GM19463 (cell line): Measurements from ENCODE around the gene UTF1.
"Not testable (repeated sequence)": the region's sequence is repeated elsewhere in the genome, so short reads cannot be mapped to it uniquely, and the experiment has no call there.

ENCODE experiments used
- ATAC-seq: cut with Tn5 transposase; IDR thresholded peaks from one replicate; pipeline ENCODE4 v1.9.1; 2021; ENCODE audit warnings: mild to moderate bottlenecking, moderate library complexity; ENCODE audit not compliant: unreplicated experiment

The UTF1 gene

DNA sequence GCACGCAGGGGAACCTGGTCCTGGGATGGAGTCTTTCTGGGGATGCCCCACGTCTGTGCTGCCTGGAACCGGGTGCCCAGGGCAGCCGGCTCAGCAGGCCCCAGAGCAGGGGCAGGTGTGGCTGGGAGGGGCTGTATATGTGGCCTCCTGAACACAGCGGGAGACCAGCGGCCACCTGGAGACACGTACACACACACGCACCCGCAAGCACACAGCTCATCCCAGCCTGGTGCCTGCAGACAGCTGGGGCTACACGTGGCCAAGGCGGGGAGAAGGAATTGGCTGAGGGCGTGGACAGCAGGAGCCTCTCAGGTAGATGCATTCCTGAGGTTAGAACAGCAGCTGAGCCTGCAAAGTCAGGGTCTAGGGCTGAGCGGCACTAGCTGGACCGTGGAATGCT is 32.7 kb downstream of the UTF1 start:
- ATAC-seq: no peak

DNA sequence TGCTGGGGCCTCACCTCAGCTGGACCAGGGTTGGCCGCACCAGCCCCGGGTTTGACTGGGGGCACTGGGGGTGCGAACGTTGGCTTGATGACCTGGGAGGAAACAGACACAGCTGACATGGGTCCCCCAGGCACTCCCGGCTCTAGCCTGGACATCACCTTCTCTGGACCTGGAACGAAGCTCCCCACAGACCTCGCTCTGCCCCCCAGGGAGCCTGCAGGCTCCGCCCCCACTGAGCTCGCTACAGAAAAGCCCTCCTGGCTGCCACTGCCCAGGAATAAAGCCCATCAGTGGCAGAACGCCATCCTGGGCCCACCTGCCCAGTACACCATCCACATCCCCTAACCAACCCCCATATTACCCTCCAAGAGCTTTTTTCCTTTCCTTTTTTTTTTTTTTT is 33.7 kb downstream of the UTF1 start:
- ATAC-seq: no peak

DNA sequence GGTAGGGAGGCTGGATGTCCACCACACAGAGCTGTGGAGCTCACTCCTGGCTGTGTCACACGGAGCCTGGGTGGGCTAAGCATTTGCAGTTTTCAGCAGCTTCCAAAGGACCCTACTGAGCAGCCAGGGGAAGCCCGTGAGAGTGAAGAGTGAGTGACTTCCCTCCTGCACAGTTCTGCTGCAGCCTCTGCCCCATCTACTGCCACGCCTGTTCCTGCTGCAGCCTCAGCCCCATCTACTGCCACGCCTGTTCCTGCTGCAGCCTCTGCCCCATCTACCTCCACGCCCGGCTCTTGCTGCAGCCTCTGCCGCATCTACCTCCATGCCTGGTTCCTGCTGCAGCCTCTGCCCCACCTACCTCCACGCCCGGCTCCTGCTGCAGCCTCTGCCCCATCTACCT is 34.4 kb downstream of the UTF1 start:
- no peak for ATAC-seq

DNA sequence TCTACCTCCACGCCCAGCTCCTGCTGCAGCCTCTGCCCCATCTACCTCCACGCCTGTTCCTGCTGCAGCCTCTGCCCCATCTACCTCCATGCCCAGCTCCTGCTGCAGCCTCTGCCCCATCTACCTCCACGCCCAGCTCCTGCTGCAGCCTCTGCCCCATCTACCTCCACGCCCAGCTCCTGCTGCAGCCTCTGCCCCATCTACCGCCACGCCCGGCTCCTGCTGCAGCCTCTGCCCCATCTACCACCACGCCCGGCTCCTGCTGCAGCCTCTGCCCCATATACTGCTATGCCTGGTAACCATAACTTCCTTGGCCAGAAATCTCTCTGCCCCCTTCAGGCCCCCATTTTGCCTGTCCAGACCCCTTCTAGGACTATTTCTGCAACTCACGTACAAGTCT is 35.0 kb downstream of the UTF1 start:
- ATAC-seq: not testable (repeated sequence)

DNA sequence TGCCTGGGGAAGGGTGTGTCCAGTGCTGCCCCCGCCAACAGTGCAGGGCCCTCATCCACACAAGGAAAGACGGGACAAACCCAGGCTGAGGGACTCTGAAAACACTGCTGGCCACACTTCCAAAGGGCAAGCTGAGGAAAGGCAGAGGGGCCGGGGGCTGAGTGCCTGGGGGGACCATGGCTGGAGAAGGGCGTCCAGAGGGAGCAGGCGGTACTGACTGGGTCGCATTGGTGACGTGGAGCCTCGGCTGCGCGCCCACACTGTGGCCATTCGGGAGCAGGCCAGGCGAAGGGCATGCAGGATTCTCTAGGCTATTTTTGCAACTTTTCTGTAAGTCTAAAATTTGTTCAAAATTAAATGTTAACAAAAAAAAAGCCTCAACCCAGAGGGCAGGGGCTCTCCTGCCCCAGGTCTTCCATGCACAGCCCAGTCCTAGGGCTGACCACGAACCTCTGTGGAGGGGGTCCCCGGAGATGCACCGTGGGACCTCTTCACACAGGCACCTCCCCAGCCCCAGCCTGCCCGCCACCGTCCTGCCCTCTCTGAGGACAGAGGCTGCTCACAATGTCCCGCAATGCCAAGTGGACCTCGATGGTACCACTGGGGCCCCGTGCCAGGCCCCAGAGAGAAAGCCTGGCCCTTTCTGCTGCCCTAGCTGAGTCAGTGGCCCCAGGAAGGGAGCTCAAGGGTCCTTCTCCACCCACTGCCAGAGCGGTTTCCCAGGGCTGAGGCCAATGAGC is 36.2 kb downstream of the UTF1 start:
- ATAC-seq: no peak

DNA sequence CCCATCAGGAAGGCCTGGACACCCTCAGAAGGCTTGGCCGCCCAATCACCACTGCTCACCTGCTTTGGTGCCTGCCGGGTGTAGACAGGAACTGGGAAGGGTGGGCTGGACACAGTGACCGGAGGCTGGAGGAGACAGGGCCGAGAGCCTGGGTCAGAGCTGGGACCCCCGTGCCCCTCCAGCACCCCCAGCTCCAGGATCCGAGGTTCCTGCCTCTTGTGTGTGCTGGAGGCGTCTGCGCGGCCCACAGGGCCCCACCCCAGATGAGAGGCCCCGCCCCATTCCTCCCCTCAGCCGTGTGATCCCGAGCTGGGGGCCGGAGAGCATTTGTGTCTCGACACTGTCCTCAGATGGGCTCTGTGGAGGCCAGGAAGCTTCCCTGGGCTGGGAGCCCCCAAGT is 37.3 kb downstream of the UTF1 start:
- ATAC-seq: no peak

DNA sequence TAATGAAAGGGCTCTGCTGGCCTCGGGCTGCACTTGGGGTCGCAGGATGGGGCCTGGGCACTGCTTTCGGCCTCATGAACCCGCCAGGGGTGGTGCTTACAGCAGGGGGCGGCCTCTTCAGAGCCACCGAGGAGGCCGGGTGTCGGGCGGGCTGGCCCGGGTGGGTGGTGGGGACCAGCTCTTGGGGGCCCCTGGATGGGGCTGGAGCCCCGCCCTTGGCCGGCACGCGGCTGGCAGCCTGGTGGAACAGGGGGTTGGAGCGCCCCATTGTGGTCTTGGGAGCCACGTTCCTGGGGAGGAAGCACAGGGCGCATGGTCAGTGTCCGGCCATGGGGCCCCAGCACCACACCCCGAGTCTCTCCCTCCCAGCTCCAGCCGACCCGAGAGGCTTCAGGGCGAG is 37.8 kb downstream of the UTF1 start:
- no peak for ATAC-seq

DNA sequence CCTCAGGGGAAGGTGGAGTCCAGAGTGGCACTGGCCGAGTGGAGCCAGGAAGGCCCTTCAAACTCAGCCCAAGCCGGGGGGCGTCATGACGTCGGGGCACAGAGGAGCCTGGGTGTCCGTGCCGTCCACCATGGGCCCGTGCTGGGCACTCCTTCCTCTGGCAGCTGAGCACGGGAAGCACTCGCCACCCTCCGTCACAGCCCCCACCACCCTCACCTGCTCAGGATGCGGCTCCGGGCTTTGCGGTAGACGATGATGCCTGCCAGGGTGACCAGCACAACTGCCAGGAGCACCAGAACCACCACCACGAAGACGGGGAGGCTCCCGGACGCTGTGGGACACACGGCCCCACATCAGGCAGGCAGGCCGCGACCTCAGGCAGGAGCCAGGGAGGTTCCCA is 38.5 kb downstream of the UTF1 start:
- ATAC-seq: no peak

DNA sequence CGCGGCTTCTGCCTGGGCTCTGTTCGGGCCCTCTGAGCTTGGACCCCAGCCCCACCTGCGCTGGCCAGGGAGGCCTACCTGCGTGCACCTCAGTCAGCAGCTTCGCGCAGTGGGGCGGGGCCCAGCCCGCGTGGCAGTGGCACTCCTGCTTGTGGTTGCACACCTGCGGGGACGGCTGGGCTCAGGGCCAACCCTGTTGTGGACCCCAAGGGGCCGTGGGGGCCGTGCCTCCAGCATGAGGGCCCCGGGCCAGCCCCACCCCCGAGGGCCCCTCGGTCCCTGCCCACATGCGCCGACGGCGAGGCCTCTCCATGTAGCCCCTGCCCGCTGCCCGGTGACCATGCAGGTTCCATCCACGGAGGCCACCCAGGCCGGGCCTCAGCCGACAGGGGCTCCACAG is 39.4 kb downstream of the UTF1 start:
- no peak for ATAC-seq

DNA sequence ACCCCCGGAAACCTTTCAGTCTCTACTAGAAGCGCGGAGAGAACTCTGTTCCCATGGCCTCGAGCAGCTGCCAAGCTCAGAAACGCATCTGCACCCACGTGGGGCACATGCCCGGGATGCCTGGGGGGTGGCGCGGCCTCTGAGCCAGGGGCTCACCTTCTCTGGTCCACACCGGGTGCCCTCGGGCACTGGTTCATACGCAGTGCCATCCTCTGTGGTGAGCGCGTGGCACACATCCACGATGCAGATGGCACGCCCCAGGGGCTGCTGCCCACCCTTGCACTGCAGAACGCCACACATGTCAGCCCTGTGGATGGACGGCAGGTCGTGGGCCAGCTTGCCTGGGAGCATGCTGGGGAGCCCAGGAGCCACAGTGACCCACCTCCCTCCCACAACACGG is 40.2 kb downstream of the UTF1 start:
- no peak for ATAC-seq

DNA sequence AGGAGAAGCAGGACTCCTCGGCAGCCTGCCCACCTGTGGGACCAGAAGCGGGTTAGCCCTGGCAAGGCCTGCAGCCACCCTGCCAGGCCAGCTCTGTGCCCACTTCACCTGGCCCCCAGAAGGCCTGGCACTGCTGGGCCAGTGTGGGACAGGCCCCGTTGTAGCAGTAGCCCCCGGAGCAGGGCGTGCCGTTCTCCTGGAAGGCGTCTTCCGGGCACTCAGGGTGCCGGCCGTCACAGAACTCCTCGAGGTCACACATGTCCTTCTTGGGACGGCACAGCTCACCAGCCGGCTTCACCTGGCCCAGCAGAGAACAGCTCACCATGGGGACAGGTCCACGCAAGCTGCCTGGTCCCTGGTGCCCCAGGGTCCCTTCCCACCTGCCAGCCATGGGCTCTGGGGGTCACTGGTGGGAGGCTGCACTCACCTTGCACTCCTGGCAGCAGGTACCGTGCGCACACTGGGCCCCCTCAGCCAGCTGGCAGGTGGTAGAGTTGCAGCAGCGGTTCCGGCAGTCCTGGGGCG is 40.8 kb downstream of the UTF1 start:
- ATAC-seq: no peak

DNA sequence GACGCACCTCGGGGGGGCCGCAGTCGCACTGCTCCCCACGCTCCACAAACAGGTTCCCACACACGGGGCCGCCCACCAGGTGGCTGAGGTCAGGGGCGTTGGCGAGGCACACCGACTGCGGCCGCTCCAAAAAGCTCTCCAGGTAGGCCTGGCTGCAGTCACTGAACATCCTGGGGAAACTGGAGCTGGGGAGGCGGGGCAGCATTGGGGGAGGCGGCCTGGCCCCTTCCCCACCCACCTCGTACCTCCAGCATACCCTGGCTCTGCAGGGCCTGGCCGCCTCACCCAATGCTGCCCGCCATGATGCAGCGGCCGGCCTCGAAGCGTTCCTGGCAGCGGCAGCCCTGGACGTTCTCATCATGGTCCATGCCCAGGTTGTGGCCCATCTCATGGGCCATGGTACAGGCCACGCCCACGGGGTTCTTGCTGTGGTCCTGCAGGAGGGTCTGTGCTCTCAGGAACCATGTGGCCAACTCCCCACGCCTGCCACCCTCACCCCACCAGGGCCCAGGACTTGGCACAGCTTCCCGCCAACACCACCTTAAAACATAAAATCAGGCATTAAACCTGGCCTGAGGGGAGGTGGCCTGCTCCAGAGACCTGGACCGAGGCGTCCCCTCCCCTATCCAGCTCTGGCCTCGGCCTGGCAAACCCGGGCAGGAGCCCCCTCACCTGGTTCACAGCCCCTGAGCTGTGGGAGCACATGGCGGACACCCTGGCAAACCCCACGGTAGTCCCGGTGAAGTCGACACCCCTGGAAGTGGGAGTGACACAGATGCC is 41.7 kb downstream of the UTF1 start:
- ATAC-seq: no peak

DNA sequence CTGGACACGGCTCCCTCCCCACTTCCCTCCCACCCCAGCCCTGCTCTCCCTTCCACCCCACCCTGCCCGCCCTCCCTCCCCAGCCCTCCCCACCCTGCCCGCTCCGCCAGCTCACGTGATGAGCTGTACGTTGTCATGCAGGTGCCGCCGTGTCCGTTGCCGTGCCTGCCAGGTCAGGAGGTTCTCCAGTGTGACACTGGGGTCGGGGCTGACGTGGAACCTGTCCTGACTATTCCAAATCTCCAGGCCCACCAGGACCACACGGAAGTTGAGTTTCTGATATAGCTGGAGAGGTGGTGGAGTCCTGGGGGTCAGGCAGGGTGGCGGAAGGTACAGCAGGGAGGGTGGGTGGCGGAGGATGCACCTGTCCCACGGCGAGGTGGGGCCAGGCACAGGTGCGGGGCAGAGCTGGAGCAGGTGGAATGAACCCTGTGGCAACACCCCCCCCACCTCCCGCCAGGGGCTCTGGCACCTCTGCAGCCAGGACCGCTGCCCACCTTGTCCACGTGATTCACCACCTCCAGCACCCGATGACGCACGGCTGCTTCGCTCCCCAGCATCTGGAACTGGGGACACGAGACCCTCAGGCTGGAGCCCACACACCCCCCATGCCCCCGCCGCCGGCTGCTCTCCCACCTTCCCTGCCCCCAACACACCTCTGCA is 42.4 kb downstream of the UTF1 start:
- ATAC-seq: no peak

DNA sequence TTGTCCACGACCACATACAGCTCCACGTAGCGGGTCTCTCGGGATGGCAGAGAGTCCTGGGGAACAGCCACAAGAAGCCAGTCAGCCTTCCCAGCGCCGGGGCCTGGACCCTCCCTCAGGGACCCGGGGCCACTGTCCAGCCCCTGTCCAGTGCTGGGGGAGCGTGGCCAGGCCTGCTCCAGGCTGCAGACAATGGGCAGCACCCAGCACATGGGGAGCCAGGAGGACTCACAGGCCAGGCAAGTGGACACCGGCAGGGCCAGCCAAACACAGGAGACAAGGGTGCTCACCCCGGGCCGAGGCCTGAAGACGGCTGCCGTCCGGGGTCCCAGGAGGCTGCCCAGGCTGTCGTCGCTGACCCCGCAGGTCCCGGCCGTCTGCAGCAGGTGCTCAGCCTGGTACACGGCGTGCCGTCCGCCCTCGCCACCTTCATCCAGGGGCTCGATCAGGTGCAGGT is 43.0 kb downstream of the UTF1 start:
- ATAC-seq: no peak

DNA sequence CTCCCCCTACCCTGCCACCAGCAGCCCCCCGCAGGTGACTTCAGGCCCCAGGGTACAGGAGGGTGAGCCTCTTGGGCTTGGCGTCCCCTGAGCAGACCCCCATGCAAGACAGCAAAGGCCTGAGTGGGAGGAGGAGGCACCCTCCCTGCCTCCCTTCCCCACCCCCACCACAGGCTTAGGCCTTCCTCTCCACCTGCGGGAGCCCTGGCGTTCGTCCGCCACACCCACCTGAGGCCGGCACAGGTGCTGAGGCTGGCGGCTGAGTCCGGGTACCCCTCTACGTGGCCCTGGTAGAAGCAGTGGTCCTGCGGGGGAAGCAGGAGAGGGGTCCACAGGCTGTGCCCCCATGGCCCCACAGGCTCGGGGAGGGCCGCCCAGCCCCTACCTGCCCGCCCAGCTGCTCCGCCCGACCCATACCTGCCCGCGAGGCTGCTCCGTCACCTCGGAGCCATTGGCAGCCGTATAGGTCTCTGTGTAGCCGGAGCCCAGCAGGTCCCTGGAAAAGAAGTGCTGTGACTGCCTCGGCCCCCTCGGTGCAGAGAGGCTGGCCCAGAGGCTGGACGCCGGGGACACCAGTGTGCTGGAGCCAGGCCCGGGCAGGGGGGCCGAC is 43.6 kb downstream of the UTF1 start:
- ATAC-seq: no peak

DNA sequence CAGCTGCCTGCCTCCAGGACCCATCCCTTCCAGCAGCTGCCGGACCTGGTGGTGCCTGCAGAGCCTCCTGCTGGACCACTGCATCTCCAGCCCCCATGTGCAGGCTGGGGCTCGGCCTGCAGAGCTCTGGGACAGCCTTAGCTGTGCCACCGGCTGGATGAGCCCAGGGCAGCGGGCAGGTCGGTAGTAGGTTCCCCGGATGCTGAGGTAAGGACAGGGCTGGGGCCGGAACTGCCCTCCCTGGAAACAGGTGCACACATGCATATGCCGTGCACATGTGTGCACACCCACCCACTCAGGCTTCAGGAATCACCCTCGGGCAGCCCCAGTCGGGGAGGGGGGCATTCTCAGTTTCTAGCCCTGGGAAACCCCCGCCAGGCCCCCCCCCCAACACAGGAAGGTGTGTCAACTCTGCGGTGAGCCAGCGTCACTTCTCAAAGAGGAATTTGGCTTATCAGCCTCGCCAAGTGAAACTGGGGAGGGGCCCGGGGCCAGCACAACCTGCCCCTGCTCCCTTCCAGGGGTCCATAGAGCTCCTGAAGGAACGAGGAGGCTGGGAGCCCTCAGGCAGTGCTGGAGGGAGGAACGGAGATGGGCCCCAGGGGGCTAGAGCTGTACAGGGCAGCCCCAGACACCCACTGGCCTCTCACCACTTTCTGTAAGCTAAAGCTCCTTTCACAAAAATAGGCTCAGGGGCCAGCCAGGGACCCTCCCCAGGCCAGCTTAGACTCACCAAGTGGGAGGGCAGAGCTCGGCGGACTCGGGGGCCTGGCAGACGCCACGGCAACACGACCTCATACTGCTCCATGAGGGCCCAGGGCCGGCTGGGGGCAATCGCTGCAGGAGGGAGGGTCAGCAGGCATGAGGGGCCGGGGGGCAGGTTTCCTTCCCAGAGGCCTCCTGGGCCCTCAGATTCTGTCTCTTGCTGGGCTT is 45.0 kb downstream of the UTF1 start:
- ATAC-seq: peak; percentile 51

DNA sequence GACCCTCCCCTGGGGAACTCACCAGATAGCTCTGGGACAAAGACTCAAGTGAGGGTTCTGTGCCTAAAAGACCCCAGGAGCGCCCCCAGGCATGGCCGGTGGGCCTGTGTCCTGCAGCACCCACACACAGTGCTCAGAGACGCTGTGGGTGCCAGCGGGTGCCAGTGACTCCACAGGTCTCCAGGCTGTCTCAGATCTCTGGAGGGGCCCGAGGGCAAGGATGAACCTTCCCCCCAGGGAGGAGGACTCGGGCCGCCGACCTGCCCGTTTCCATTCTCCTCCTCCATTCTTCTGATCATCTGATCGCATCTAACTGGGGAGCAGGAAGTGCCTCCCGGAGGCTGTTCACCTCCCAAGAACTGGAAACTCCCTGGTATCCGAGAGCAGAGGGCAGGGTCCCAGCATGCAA is 45.7 kb downstream of the UTF1 start:
- ATAC-seq: peak; percentile 40

DNA sequence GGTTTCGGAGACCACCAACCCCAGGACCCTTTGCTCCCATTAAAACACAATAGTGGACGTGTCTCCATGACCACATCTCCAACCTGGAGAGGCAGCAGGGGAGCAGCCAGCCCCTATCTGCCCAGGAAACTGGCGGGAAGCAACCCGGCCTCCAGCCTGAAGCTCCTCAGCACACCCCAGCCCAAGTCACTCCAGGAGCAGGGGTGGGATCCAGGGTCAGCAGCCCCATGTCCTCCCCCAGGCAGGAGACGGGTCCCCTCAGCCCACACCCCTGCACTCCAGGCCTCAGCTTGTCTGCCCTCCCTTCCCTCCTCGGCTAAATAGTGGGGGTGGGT is 46.0 kb downstream of the UTF1 start:
- ATAC-seq: no peak

DNA sequence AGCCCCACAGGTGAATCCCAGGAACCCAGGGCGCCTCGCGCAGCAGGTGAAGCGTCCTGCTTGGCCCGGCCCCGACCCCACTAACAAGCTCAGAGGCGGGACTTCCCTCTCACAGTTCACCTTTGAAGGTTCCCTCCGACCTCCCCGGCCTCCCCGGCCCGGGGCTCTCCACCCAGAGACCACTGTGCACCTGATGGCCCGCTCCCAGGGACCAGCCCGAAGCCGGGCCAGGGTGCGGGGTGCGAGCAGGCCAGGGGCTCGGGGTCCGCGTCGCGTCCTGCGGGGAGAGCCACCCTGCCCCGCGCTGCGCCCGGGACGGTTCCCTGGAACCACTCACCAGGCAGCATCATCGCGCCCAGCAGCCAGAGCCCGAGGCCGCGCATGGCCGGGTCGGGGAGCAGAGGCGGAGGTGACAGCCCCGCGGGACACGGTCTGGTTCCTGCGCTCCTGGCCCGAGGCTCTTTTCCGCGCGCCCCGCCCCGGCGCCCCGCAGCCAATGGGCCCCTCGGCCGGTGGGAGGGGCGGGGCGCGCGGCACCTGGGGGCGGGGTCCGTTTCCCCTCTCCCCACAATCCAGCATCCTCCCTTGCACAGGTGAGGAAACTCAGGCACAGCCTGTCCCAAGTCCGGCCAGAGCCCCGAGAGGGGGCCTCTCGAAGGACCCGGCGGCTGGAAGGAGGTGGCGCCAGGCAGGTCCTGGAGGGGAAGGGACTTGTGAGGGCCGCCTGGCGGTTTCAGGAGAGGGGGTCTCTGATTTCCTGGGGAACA is 46.6 kb downstream of the UTF1 start, which contains the start of gene ADAM8:
Gene ADAM8, minus strand, starts transcription at position 434 of the 767 bp plus-strand sequence. Its CDS starts 51 bp downstream, at position 383.
- peak; percentile 44 for ATAC-seq
